GM19467 (cell line): ENCODE data around the gene SLC40A1.

Source experiments
- ATAC-seq: cut with Tn5 transposase; IDR thresholded peaks from one replicate; pipeline ENCODE4 v1.9.1; 2021; ENCODE audit warnings: mild to moderate bottlenecking, moderate library complexity; ENCODE audit not compliant: unreplicated experiment

Gene SLC40A1

DNA sequence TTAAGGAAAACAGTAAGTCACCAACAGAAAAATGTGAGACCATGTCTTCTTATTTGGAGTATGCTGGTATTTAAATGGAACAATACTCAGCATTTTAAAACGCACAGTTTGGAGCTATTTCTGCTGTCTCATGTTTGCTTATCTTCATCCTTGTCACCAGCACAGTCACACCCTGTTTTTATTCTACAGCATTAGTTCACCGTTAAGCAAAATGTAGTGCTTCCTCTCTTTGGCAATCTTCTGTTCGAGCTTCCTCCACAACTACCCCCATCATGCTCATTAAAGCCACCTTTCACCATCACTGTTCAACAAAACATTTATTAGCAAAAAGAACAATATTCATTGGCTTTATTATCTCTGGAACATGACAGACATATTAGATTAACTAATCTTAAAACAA, 64.0 kb downstream of the SLC40A1 start:
- no peak for ATAC-seq

DNA sequence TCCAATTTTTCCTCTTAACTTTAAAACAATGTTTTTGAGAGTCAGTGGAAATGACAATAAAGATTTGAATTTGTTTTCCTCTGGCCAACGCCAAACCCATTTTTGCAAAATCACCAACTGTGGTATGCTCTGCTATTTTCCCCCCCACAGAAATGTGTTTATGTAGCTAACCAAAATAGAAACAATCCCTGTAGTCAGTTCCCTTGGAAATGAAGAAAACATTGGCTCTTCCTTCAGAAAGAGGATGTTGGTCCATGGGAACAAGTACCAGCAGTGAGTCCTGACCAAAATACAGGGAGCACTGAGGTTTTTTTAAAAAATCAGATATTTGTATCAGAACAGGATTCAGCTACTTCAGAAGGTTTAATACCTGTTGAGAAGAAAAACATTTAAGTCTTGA, 65.3 kb downstream of the SLC40A1 start:
- no peak for ATAC-seq

DNA sequence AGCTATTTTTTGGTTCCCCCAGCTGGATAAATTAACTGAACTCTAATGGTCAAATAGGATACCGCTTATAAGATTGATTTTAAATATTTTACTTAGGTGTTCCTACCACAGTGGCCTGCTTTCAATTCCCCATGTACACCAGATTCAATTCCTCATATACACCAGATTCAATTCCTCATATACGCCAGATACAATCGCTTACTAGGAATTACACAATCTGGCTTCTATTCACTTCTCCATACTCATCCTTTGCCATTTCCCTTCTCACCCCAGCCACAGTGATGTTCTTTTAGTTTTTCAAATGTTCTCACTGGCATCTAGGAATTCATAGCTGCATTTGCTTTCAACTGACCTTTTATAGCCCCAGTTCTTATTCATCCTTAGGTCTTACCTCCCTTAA, 66.5 kb downstream of the SLC40A1 start:
- no peak for ATAC-seq

DNA sequence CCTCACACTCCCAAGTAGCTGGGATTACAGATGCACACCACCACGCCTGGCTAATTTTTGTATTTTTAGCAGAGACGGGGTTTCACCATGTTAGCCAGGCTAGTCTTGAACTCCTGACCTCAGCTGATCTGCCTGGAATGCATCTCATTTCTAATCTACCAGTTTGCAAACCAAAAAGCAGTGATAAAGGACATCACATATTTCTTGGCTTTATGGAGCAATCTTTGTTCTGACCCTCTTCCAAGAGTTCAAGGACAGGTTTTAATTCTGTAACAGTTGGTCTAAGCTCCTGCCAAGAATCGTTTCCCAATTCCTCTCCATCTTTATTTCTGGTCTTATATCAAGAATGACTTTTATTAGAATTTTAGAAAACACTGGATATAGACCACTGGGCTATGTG, 67.7 kb downstream of the SLC40A1 start:
- ATAC-seq, result no peak

DNA sequence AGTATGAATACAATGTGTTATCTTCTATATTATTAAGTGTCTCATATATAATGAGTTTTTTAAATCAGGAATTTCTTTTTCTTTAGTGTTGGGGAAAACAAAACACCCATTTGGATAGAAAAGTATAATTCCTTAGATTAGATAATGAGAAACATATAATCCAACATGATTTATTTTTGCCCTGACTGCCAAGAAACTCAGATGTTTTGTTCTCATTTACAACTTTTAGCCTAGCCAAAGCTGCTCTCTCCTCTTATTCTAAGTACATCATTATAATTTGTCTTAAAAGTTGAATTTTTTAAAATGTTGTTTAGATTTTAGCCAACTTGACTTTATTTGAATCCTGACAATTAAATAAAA, 68.6 kb downstream of the SLC40A1 start:
- ATAC-seq, result no peak

DNA sequence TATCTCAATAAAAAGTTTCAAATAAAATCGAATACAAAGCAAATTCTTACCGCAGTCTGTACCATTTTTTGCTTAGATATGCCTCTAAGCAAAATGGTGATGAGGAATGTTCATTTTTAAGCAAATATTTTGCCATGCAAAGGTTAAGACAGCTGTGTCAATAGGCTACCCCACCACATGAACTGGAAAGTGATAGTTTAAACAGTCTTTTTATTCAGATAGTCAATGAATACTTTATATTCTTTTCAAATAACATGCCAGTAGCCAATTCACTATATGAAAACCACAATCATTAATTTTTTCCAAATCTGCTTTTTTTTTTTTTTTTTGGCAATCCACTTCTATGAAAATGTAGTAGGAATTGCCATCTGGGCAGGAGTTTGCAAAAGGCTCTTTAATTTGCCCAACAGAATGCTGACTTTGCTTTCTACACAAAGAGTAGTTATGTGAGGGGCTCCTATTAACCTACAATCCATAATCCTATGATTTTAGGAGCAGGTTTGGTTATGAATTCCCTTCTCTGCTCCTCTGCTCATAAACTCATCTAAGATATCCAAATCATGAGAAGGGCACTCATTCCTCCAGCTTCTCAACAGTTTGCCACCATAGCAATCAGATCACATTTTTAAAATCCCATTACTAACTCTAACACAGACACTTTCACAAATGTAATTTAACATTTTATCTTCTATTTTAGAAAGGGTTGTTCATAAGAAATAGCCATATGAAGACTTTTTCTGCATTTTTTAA, 69.2 kb downstream of the SLC40A1 start:
- no peak for ATAC-seq
